Parathyroid adenoma (tissue), 2 donors: Measurements from ENCODE around the gene GRID1.

Experiments
- H2AFZ ChIP-seq: fragments of 300-600 bp; sonication (generic); one replicate; pipeline ENCODE4 v1.7.0; 2017; ENCODE audit warnings: antibody characterized with exemption, mild to moderate bottlenecking
- H3K27ac ChIP-seq: fragments of 300-600 bp; sonication (generic); one replicate; pipeline ENCODE4 v1.7.0; 2017
- H3K27me3 ChIP-seq: fragments of 300-600 bp; sonication (generic); one replicate; pipeline ENCODE4 v1.7.0; 2017; ENCODE audit warnings: low read length; ENCODE audit not compliant: control insufficient read depth, insufficient read depth
- H3K36me3 ChIP-seq: fragments of 300-600 bp; sonication (generic); one replicate; pipeline ENCODE4 v1.7.0; 2017; ENCODE audit warnings: low read length; ENCODE audit not compliant: control insufficient read depth, insufficient read depth
- H3K4me1 ChIP-seq: fragments of 300-600 bp; sonication (generic); one replicate; pipeline ENCODE4 v1.7.0; 2017; ENCODE audit warnings: control low read depth
- H3K4me2 ChIP-seq: fragments of 300-600 bp; sonication (generic); one replicate; pipeline ENCODE4 v1.7.0; 2017; ENCODE audit warnings: low read length
- H3K4me3 ChIP-seq: fragments of 300-600 bp; sonication (generic); one replicate; pipeline ENCODE4 v1.7.0; 2017; ENCODE audit warnings: low read depth, low read length
- H3K79me2 ChIP-seq: fragments of 300-600 bp; sonication (generic); one replicate; pipeline ENCODE4 v1.7.0; 2017; ENCODE audit warnings: control low read depth
- H3K9ac ChIP-seq: fragments of 300-600 bp; sonication (generic); one replicate; pipeline ENCODE4 v1.7.0; 2017; ENCODE audit warnings: mild to moderate bottlenecking
- H3K9me3 ChIP-seq: fragments of 300-600 bp; sonication (generic); one replicate; pipeline ENCODE4 v1.7.0; 2017; ENCODE audit warnings: low read length; ENCODE audit not compliant: control insufficient read depth
- CTCF ChIP-seq: fragments of 300-600 bp; sonication (generic); IDR thresholded peaks from one replicate; pipeline ENCODE4 v1.7.0; 2017; ENCODE audit warnings: antibody characterized with exemption, mild to moderate bottlenecking
- donor health status: primary hyperparathyroidism.

The GRID1 gene

DNA sequence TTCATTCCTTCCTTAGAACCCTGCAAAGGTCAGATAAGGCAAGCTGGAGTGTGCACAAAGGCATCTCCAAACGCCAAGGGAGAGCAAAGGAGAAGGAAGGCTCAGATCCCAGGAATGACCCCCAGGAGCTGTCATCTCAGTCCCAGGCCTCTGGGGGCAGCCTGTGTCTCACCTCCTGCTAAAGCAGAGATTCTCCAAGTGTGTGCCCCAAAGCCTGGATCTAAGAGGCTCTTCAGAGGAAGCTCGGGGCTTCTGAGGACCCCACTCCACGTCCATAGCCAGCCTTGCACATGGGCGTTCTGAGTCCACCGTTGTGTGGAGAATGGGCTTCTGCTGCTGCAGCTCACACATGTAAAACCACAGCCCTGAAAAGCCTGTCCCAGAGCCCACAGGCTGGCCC is 5.1 kb upstream of the GRID1 start:
- Histone ChIP-seq H3K27me3 (no peaks in the 10 kb centered on the region), H3K9me3 (no peaks in the 10 kb centered on the region), H3K4me2 (no peak overlapping the region)

DNA sequence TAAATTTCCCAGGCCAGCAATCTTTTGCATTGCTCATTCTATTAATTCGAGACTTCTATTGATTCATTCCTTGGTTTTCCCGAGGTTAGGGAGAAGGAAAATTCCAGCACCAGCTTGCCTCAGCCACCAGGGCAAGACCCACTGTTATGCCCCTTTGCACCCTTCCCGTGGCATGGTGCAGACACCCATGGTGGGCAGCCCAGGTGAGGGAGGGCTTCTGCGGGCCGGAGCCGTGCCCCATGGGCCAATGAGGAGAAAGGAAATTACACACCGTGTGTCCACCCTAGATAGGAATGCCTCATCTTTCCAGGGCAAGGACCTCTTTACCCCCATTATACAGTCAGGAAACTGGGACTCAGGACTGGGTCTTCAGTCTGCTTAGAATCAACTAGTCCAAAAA is 4.5 kb upstream of the GRID1 start:
- H3K4me1 ChIP-seq: no peaks in the 10 kb centered on the region
- no peak overlapping the region for H3K4me3 ChIP-seq
- TF ChIP-seq CTCF: no peak
- H3K9me3 ChIP-seq: no peaks in the 10 kb centered on the region
- no peaks in the 10 kb centered on the region for H3K79me2 ChIP-seq
- H3K9ac ChIP-seq: no peak overlapping the region
- no peak overlapping the region for H3K27ac ChIP-seq
- H2AFZ ChIP-seq: no peak overlapping the region
- H3K27me3 ChIP-seq: no peaks in the 10 kb centered on the region
- no peaks in the 10 kb centered on the region for H3K36me3 ChIP-seq
- H3K4me2 ChIP-seq: no peak overlapping the region

More for the DNA sequence above, 5.1 kb upstream of the GRID1 start:
- H3K27ac ChIP-seq: no peak overlapping the region
- H3K4me1 ChIP-seq: no peaks in the 10 kb centered on the region
- no peak overlapping the region for H3K4me3 ChIP-seq
- H3K36me3 ChIP-seq: no peaks in the 10 kb centered on the region
- no peak for TF ChIP-seq CTCF
- H3K79me2 ChIP-seq: no peaks in the 10 kb centered on the region
- no peak overlapping the region for H2AFZ ChIP-seq
- no peak overlapping the region for H3K9ac ChIP-seq

GRCh38 chr10:86370006-86370585 is 3.5 kb upstream of the GRID1 start:
- Histone ChIP-seq H3K9me3 (no peaks in the 10 kb centered on the region), H3K27me3 (no peaks in the 10 kb centered on the region), H3K27ac (no peak overlapping the region), H3K4me2 (no peak overlapping the region), H2AFZ (no peak overlapping the region), H3K4me1 (no peaks in the 10 kb centered on the region), H3K36me3 (no peaks in the 10 kb centered on the region), H3K4me3 (no peak overlapping the region), H3K9ac (no peak overlapping the region), H3K79me2 (no peaks in the 10 kb centered on the region)
- TF ChIP-seq CTCF: no peak

DNA sequence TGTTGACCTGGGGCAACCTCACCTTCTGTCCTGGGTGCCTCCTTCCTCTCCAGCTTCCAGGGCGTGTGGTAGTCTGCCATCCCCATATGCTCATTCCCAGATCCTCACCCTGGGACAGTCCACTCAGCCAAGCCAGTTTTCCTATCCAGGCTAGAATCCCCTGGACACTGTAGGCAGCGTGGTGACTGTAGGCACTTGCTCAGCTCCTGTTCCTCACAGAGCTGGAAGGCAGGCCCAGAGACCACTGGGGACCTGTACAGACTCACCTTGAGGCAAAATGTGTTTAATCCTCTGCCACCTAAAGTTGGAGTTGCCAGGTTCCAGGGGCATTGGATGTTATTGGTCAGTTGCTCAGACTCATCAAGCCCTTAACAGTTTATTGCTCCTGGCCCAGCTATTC is 2.4 kb upstream of the GRID1 start:
- no peaks in the 10 kb centered on the region for H3K27me3 ChIP-seq
- H3K27ac ChIP-seq: no peak overlapping the region
- no peaks in the 10 kb centered on the region for H3K4me1 ChIP-seq
- H3K79me2 ChIP-seq: no peaks in the 10 kb centered on the region
- no peak overlapping the region for H3K4me2 ChIP-seq
- H3K36me3 ChIP-seq: no peaks in the 10 kb centered on the region
- no peak overlapping the region for H3K9ac ChIP-seq
- no peak overlapping the region for H3K4me3 ChIP-seq
- no peak for TF ChIP-seq CTCF
- no peaks in the 10 kb centered on the region for H3K9me3 ChIP-seq
- no peak overlapping the region for H2AFZ ChIP-seq

GRCh38 chr10:86368046-86368445 is 1.5 kb upstream of the GRID1 start:
- Histone ChIP-seq H3K4me1 (no peaks in the 10 kb centered on the region), H3K36me3 (no peaks in the 10 kb centered on the region), H3K4me3 (no peak overlapping the region), H3K4me2 (no peak overlapping the region), H3K27me3 (no peaks in the 10 kb centered on the region), H3K9ac (no peak overlapping the region), H3K9me3 (no peaks in the 10 kb centered on the region), H2AFZ (no peak overlapping the region), H3K79me2 (no peaks in the 10 kb centered on the region), H3K27ac (no peak overlapping the region)
- no peak for TF ChIP-seq CTCF
